Measurements from ENCODE around the gene DPH7.
"Not testable (repeated sequence)": the region's sequence is repeated elsewhere in the genome, so short reads cannot be mapped to it uniquely, and the experiment has no call there.

The DPH7 gene

DNA sequence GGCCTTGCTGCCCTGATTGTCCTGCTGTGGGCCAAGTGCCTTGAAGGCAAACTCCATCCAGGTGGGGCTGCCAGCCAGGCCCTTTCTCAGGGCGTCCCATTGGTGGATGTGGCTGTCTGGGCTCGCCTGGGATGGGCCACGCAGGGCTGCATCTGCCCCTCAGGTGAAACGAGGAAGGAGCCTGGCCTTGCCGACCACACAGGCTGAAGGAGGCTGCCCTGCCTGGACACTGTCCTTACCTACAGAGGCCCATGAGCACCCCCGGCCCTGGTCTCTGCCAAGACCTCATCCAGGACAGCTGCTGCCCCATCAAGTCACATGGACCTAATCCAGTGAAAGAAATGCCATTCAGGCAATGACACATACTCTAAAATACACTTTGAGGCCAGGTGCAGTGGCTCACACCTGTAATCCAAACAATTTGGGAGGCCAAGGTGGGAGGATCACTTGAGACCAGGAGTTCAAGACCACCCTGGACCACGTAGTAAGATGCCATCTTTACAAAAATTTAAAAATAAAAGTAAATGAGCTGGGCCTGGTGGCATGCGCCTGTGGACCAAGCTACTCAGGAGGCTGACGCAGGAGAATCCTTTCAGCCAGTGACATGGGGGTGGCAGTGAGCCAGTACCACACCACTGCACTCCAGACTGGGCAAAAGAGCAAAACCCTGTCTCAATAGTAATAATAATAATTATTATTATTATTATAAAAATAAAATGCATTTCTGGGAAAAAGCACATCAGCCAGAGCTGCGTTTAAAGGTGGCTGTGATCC, 62.4 kb downstream of the DPH7 start:
- no peak for DNase-seq

GRCh38 chr9:137515338-137515724, 63.4 kb downstream of the DPH7 start:
- DNase-seq: no peak

- DNase-seq: no peak
Observed at GRCh38 chr9:137514691-137515337, 63.9 kb downstream of the DPH7 start.

- DNase-seq: not testable (repeated sequence)
Observed at GRCh38 chr9:137513801-137514570, 64.7 kb downstream of the DPH7 start.

- not testable (repeated sequence) for DNase-seq
Observed at GRCh38 chr9:137513136-137513535, 65.6 kb downstream of the DPH7 start.

GRCh38 chr9:137511758-137512463, 66.8 kb downstream of the DPH7 start:
- no peak for DNase-seq

DNA sequence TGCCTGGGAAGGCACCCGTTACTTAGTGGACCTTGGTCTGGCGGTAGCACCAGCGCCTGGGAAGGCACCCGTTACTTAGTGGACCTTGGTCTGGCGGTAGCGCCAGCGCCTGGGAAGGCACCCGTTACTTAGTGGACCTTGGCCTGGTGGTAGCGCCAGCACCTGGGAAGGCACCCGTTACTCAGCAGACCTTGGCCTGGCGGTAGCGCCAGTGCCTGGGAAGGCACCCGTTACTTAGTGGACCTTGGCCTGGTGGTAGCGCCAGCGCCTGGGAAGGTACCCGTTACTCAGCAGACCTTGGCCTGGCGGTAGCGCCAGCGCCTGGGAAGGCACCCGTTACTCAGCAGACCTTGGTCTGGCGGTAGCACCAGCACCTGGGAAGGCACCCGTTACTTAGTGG, 67.6 kb downstream of the DPH7 start:
- DNase-seq: not testable (repeated sequence)

GRCh38 chr9:137509198-137509597, 69.5 kb downstream of the DPH7 start:
- no peak for DNase-seq

- no peak for DNase-seq
Observed at GRCh38 chr9:137506702-137507171, 72.0 kb downstream of the DPH7 start.

DNA sequence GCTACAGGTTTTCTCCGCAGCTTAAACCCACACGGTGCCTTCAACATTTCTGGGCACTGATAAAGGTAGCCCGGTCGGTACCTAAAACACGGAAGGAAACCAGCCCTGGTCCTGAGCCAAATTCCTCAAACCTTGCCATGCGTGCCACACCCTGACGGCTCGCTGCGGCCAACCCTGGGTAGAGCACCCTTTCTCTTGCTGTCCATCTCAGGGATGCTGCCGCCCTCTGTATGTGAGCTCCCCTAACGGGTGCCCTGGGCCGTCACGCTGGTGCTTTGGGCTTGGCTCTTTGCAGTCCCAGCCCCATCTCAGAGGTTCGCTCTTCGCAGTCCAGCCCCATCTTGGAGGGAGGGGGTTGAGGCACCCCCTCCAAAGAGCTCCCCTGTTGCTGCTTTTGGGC, 72.5 kb downstream of the DPH7 start:
- no peak for DNase-seq

GRCh38 chr9:137505421-137506140, 73.1 kb downstream of the DPH7 start:
- no peak for DNase-seq

Data from activated effector memory CD4-positive, alpha-beta T cell treated with Interleukin-2 at 50 U/mL for 16 hours (primary cell).